ENCODE results near the gene NGRN. TPM values are rescaled to one million over a fixed set of nuclear protein-coding genes. Genes with fewer than 3 reads are reported as not detected.

NGRN gene
- total RNA-seq, 1 donor from 2014 or later, result 74.8 TPM

- no peak for DNase-seq (ENCODE audit: low read depth)
- TF ChIP-seq, protein P1, sequence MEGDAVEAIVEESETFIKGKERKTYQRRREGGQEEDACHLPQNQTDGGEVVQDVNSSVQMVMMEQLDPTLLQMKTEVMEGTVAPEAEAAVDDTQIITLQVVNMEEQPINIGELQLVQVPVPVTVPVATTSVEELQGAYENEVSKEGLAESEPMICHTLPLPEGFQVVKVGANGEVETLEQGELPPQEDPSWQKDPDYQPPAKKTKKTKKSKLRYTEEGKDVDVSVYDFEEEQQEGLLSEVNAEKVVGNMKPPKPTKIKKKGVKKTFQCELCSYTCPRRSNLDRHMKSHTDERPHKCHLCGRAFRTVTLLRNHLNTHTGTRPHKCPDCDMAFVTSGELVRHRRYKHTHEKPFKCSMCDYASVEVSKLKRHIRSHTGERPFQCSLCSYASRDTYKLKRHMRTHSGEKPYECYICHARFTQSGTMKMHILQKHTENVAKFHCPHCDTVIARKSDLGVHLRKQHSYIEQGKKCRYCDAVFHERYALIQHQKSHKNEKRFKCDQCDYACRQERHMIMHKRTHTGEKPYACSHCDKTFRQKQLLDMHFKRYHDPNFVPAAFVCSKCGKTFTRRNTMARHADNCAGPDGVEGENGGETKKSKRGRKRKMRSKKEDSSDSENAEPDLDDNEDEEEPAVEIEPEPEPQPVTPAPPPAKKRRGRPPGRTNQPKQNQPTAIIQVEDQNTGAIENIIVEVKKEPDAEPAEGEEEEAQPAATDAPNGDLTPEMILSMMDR (conservative IDR thresholded peaks at IDR 0.05; ENCODE audit: low read depth, low read length), result no peak
- H3K4me3 ChIP-seq (ENCODE audit: low read depth, low read length), result no peak overlapping the region
Observed at GRCh38 chr15:90307661-90308060, 42.2 kb downstream of the NGRN start.

- TF ChIP-seq, protein P1 (conservative IDR thresholded peaks at IDR 0.05; ENCODE audit: low read depth, low read length), result no peak
- no peak for DNase-seq (ENCODE audit: low read depth)
- no peak overlapping the region for H3K4me3 ChIP-seq (ENCODE audit: low read depth, low read length)
Observed at GRCh38 chr15:90309020-90309419, 43.5 kb downstream of the NGRN start.

DNA sequence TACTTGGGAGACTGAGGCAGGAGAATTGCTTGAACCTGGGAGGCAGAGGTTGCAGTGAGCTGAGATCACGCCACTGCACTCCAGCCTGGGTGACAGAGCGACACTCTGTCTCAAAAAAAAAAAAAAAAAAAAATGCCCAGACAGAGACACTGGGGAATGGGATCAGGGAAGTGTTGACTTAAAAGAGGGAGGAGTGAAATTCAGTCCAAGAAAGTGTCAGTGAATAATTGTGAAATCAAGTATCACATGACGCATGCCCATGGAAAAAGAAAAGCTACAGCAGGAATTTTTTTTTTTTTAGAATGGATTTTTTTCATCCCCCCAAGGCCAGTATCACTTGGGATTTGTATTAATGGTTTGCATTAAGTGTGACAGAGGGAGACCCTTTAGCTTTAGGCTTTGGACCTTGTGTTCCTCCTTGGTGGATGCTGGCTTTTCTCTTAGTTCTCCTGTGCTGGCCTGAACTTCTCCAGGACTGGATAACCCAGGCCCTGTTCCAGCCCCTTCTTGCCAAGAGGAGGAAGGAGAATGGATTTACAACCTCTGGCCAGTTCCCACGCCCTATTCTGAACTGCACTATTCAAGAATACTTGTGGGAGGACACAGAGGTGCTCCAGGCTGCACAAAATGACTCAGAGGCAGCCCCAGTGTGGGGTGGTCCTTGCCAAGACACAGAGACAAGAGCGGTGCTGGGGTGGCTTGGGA, 50.0 kb downstream of the NGRN start:
- DNase-seq (ENCODE audit: low read depth), result no peak
- H3K4me3 ChIP-seq (ENCODE audit: low read depth, low read length), result no peak overlapping the region
- TF ChIP-seq, protein P1 (conservative IDR thresholded peaks at IDR 0.05; ENCODE audit: low read depth, low read length), result no peak

- DNase-seq (ENCODE audit: low read depth), result no peak
- TF ChIP-seq, protein P1 (conservative IDR thresholded peaks at IDR 0.05; ENCODE audit: low read depth, low read length), result no peak
Observed at GRCh38 chr15:90316139-90316538, 50.7 kb downstream of the NGRN start.

DNA sequence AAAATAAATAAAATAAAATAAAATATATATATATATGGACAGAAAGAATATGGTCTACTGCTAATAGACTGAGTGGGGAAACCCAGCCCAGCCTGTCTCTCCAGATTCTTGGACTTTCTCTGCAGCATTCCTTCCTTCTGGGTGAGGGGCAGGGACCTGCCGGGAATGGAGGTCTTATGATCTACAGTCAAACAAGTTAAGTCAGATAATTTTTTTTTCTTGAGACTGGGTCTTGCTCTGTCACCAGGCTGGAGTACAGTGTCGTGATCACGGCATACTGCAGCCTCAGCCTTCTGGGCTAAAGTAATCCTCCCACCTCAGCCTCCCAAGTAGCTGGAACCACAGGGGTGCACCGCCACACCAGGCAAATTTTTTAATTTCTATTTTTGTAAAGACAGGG, 53.1 kb downstream of the NGRN start:
- H3K4me3 ChIP-seq (ENCODE audit: low read depth, low read length), result no peak overlapping the region
- DNase-seq (ENCODE audit: low read depth), result no peak
- TF ChIP-seq, protein P1 (conservative IDR thresholded peaks at IDR 0.05; ENCODE audit: low read depth, low read length), result no peak

More at GRCh38 chr15:90316139-90316538, 50.7 kb downstream of the NGRN start:
- H3K4me3 ChIP-seq (ENCODE audit: low read depth, low read length), result no peak overlapping the region

- TF ChIP-seq, protein P1 (conservative IDR thresholded peaks at IDR 0.05; ENCODE audit: low read depth, low read length), result peak; percentile 100
- no peak for DNase-seq (ENCODE audit: low read depth)
- H3K4me3 ChIP-seq (ENCODE audit: low read depth, low read length), result peak overlapping the region; percentile 19
Observed at GRCh38 chr15:90320062-90320884, 54.8 kb downstream of the NGRN start.

Measured in epithelial cell of proximal tubule (primary cell).